Upper lobe of right lung (tissue), 1 donor: ENCODE data around the gene PTRHD1. TPM values are rescaled to one million over a fixed set of nuclear protein-coding genes. Genes with fewer than 3 reads are reported as not detected.
A peak's percentile ranks its signal among the peaks of the same experiment; 100 is the strongest.

Experiments
- ATAC-seq: fragments of 200-7000 bp; cut with Tn5 transposase; one replicate; pipeline ENCODE4 v1.9.1; 2020; ENCODE audit warnings: mild to moderate bottlenecking, moderate library complexity
- DNase-seq: peaks from one replicate; pipeline ENCODE4 v3.0.0-alpha.2; 2020
- H3K27ac ChIP-seq: fragments of 200-600 bp; one replicate; pipeline ENCODE4 v1.8.0; 2022
- H3K27me3 ChIP-seq: fragments of 200-600 bp; one replicate; pipeline ENCODE4 v1.8.0; 2022; ENCODE audit warnings: mild to moderate bottlenecking
- H3K36me3 ChIP-seq: fragments of 200-600 bp; one replicate; pipeline ENCODE4 v1.8.0; 2022
- H3K4me1 ChIP-seq: fragments of 200-600 bp; one replicate; pipeline ENCODE4 v1.8.0; 2022
- H3K4me3 ChIP-seq: fragments of 200-600 bp; one replicate; pipeline ENCODE4 v1.8.0; 2022; ENCODE audit warnings: mild to moderate bottlenecking
- H3K9me3 ChIP-seq: fragments of 200-600 bp; one replicate; pipeline ENCODE4 v1.8.0; 2022
- CTCF ChIP-seq: fragments of 200-600 bp; IDR thresholded peaks from one replicate; pipeline ENCODE4 v1.8.0; 2022; ENCODE audit warnings: antibody characterized with exemption
- intact Hi-C: fragments of 100-400 bp; cut with DNase I; formaldehyde crosslinking; loops from one replicate; pipeline ENCODE4 v1.11.0; 2022
- total RNA-seq: library from RNA; stranded (reverse); fragmentation: NEBNext Ultra II Directional; extraction: Animal tissue kit (Norgen Biotek cat#: 25700); gene quantifications from one replicate; pipeline ENCODE4 v1.2.1, GENCODE V29; 2021
- donor health status: DM: no; HTN: yes; CAD: no; lungs with severe emphysema.

The PTRHD1 gene
- total RNA-seq, 1 donor from 2014 or later = 30.7 TPM

- DNase-seq = peak; percentile 49
- no peaks in the 10 kb centered on the region for H3K27me3 ChIP-seq
- ATAC-seq = no peak
Measured at GRCh38 chr2:24831221-24832072, 38.3 kb upstream of the PTRHD1 start.

GRCh38 chr2:24830786-24831185 is 37.6 kb upstream of the PTRHD1 start:
- intact Hi-C loops = no loop called here

More at GRCh38 chr2:24831221-24832072, 38.3 kb upstream of the PTRHD1 start:
- Histone ChIP-seq H3K4me3 (no peak overlapping the region), H3K4me1 (peaks cover 11% of the 10 kb centered on the region), H3K27ac (no peak overlapping the region), H3K9me3 (no peaks in the 10 kb centered on the region), H3K36me3 (peaks cover 4% of the 10 kb centered on the region)
- no peak for TF ChIP-seq CTCF
- intact Hi-C loops = no loop called here

GRCh38 chr2:24830351-24830750 is 37.2 kb upstream of the PTRHD1 start:
- DNase-seq (no peak), ATAC-seq (no peak)
- Histone ChIP-seq H3K27me3 (no peaks in the 10 kb centered on the region), H3K4me3 (no peak overlapping the region), H3K9me3 (no peaks in the 10 kb centered on the region), H3K27ac (no peak overlapping the region), H3K4me1 (peaks cover 15% of the 10 kb centered on the region), H3K36me3 (no peaks in the 10 kb centered on the region)
- no peak for TF ChIP-seq CTCF
- intact Hi-C loops = no loop called here

More at GRCh38 chr2:24830786-24831185, 37.6 kb upstream of the PTRHD1 start:
- Histone ChIP-seq H3K27me3 (no peaks in the 10 kb centered on the region), H3K9me3 (no peaks in the 10 kb centered on the region), H3K27ac (no peak overlapping the region), H3K4me1 (peaks cover 15% of the 10 kb centered on the region), H3K4me3 (no peak overlapping the region), H3K36me3 (no peaks in the 10 kb centered on the region)
- ATAC-seq (no peak), DNase-seq (peak; percentile 36)
- no peak for TF ChIP-seq CTCF

GRCh38 chr2:24828238-24828996 is 35.2 kb upstream of the PTRHD1 start:
- TF ChIP-seq CTCF = no peak
- H3K36me3 ChIP-seq = no peaks in the 10 kb centered on the region

GRCh38 chr2:24827321-24828237 is 34.4 kb upstream of the PTRHD1 start:
- H3K4me3 ChIP-seq = no peak overlapping the region
- peaks cover 15% of the 10 kb centered on the region for H3K4me1 ChIP-seq
- DNase-seq (peak; percentile 74), ATAC-seq (peak; percentile 92)
- H3K9me3 ChIP-seq = no peaks in the 10 kb centered on the region
- intact Hi-C loops = loop anchor here (10.0 kb wide), 1 partner anchor 403 kb away; no protein-coding TSS in a partner anchor
- H3K36me3 ChIP-seq = no peaks in the 10 kb centered on the region
- H3K27me3 ChIP-seq = no peaks in the 10 kb centered on the region
- no peak overlapping the region for H3K27ac ChIP-seq
- peak; percentile 93 for TF ChIP-seq CTCF

More at GRCh38 chr2:24828238-24828996, 35.2 kb upstream of the PTRHD1 start:
- H3K4me3 ChIP-seq = no peak overlapping the region
- peaks cover 15% of the 10 kb centered on the region for H3K4me1 ChIP-seq
- ATAC-seq (no peak), DNase-seq (no peak)
- H3K27ac ChIP-seq = no peak overlapping the region
- no peaks in the 10 kb centered on the region for H3K27me3 ChIP-seq
- H3K9me3 ChIP-seq = no peaks in the 10 kb centered on the region
- intact Hi-C loops = loop anchor here (10.0 kb wide), 1 partner anchor 404 kb away; no protein-coding TSS in a partner anchor
